Stimulated activated CD4-positive, alpha-beta T cell treated with anti-CD3 and anti-CD28 coated beads, Interleukin-15, amount 100 ng/mL, for 24 hours (primary cell): ENCODE measurements around the gene LENG9.
"Not testable (repeated sequence)": the region's sequence is repeated elsewhere in the genome, so short reads cannot be mapped to it uniquely, and the experiment has no call there.

ENCODE experiments used
- DNase-seq: peaks from one replicate; pipeline ENCODE4 v3.0.0-alpha.2; 2020

LENG9 gene

GRCh38 chr19:54458648-54459281, 4.8 kb downstream of the LENG9 start:
- no peak for DNase-seq

GRCh38 chr19:54457773-54458647, 5.6 kb downstream of the LENG9 start:
- no peak for DNase-seq

- no peak for DNase-seq
Measured at GRCh38 chr19:54456423-54457373, 6.9 kb downstream of the LENG9 start.

GRCh38 chr19:54455786-54456422, 7.7 kb downstream of the LENG9 start:
- DNase-seq = no peak

- DNase-seq = no peak
Measured at GRCh38 chr19:54454781-54455675, 8.6 kb downstream of the LENG9 start.

GRCh38 chr19:54453921-54454780, 9.4 kb downstream of the LENG9 start:
- DNase-seq = no peak

- DNase-seq = no peak
Measured at GRCh38 chr19:54452626-54453025, 11.0 kb downstream of the LENG9 start.

- no peak for DNase-seq
Measured at GRCh38 chr19:54451997-54452396, 11.6 kb downstream of the LENG9 start.

GRCh38 chr19:54451331-54451871, 12.2 kb downstream of the LENG9 start:
- no peak for DNase-seq

GRCh38 chr19:54449701-54450069, 13.9 kb downstream of the LENG9 start:
- no peak for DNase-seq

- peak; percentile 97 for DNase-seq
Measured at GRCh38 chr19:54448774-54449700, 14.5 kb downstream of the LENG9 start, which contains the start of gene LENG8. Gene LENG8 (plus strand): TSS chr19:54449199. CDS start chr19:54451345, 2,146 bp downstream.

GRCh38 chr19:54448040-54448773, 15.4 kb downstream of the LENG9 start:
- DNase-seq = peak; percentile 60

GRCh38 chr19:54446349-54446748, 17.2 kb downstream of the LENG9 start:
- not testable (repeated sequence) for DNase-seq

- DNase-seq = no peak
Measured at GRCh38 chr19:54444737-54445136, 18.8 kb downstream of the LENG9 start.

GRCh38 chr19:54440641-54441040, 22.9 kb downstream of the LENG9 start:
- no peak for DNase-seq

GRCh38 chr19:54439174-54439851, 24.3 kb downstream of the LENG9 start:
- peak; percentile 56 for DNase-seq

- no peak for DNase-seq
Measured at GRCh38 chr19:54436628-54437252, 26.8 kb downstream of the LENG9 start.
